Ecto neural progenitor cell (in vitro differentiated cells): ENCODE results near the gene FOXRED1.
"Not testable (repeated sequence)": the region's sequence is repeated elsewhere in the genome, so short reads cannot be mapped to it uniquely, and the experiment has no call there.

Experiments
- DNase-seq: peaks from one replicate; pipeline ENCODE4 v3.0.0-alpha.2; 2018; ENCODE audit warnings: low spot score

The FOXRED1 gene

GRCh38 chr11:126268708-126269579 lies at the start of gene FOXRED1, which contains the start of gene SRPRA:
Gene FOXRED1 (plus strand): TSS chr11:126269154. CDS start chr11:126269207, 53 bp downstream.
Gene SRPRA (minus strand): TSS chr11:126268895. CDS start chr11:126268804, 91 bp downstream.
- peak; percentile 100 for DNase-seq

GRCh38 chr11:126219547-126219946 lies 49.4 kb upstream of the FOXRED1 start:
- no peak for DNase-seq

DNA sequence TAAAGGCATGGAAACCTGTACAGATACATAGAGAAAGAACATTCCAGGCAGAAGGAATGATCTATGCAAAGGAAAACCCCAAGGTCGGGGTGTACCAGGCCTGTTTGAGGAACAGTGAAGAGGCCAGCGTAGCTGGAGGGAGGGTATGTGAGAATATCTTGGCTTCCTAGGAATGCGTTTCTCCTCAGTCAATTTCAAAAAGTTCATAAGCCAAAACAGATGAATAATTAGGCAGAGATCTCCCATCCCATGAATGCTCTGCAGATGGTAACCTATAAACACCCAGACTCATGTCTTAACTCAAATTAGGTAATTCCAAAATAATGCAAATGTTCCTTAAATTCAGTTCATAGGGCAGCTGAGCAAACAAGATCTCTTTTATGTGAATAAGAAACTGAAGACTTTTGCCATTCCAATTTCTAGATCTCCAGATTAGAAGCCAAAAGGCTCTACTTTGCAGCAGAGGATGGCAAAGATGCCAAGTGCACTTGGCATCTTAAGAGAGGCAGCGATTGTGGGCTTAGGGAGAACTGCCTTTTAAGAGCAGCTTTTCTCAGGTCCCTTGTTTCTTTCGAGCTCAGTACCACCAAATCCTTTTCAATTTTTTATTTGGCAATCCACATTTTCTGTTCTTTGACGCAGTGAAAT lies 44.2 kb upstream of the FOXRED1 start:
- DNase-seq, result no peak

DNA sequence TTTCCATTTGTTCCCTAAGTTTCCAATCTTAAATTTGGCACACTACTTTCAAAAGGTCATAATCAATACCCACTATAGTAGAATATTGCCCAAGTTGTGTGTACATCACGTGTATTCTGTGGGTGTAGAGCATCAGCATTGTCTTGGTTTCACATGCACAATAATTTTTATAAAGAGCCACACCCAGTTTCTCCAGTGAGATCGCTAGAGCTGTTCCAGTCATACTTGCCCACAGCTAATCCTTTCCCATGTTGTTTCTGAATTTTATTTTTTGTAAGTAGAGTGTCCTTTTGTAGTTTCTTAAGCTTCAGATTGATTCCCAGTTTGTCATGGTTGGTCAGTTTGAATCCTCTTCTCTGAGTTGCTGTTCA lies 43.7 kb upstream of the FOXRED1 start:
- no peak for DNase-seq

GRCh38 chr11:126226334-126227084 lies 42.4 kb upstream of the FOXRED1 start:
- DNase-seq, result no peak

- no peak for DNase-seq
Observed at GRCh38 chr11:126229858-126230540, 39.0 kb upstream of the FOXRED1 start.

DNA sequence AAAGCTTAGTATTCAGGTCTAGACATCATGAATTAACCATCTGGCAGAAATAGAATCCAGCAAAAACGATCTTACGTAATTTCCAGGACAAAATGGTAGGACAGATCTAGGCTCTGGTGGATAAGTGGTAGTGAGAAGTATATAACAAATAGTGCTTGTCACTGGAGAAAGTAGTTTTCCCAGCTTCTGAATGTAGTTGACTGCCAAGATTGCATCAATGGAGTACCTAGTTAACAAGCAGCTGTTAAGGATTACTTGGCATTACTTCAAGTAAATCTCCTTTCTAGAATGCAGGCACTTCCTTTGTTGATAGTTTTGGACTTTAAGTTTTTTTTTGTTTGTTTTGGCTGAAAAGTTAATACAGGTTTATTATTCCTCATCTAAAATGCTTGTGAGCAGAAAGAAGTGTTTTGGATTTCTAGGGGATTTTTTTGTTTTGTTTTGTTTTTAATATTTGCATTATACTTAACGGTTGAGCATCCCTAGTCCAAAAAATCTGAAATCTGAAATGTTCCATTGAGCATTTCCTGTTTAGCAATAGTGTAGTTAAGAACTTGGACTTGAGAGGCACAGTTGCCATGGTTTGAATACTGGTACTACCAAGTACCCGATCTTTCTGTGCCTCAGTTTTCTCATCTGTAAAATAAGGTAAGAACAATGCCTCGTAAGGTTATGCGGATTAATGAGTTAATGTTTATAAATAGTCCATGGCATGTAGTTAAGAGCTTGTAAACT lies 37.1 kb upstream of the FOXRED1 start:
- no peak for DNase-seq

GRCh38 chr11:126232683-126233082 lies 36.3 kb upstream of the FOXRED1 start:
- no peak for DNase-seq

- no peak for DNase-seq
Observed at GRCh38 chr11:126233391-126233790, 35.6 kb upstream of the FOXRED1 start.

GRCh38 chr11:126246636-126247035 lies 22.3 kb upstream of the FOXRED1 start:
- DNase-seq, result no peak

GRCh38 chr11:126253265-126253664 lies 15.7 kb upstream of the FOXRED1 start:
- DNase-seq, result no peak

DNA sequence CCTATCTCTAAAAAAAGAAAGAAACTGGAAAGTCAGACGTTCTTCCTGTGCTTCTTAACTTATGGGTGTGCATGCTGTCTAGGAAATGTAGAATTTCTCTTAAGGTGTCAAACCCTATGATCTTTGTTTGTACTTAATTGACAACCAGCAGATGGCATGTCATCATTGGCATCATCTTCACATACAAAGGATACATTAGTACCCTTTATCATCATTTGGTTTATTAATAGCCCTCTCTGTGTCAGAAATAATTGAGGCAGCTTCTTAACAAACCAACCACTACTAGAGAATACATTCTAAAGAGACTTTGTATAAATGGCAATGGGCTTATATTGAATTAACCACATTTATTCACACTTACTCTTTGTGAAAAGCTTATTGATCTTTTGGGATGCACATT lies 14.1 kb upstream of the FOXRED1 start:
- DNase-seq, result no peak

GRCh38 chr11:126255507-126255906 lies 13.4 kb upstream of the FOXRED1 start:
- not testable (repeated sequence) for DNase-seq

- DNase-seq, result no peak
Observed at GRCh38 chr11:126256216-126256615, 12.7 kb upstream of the FOXRED1 start.

DNA sequence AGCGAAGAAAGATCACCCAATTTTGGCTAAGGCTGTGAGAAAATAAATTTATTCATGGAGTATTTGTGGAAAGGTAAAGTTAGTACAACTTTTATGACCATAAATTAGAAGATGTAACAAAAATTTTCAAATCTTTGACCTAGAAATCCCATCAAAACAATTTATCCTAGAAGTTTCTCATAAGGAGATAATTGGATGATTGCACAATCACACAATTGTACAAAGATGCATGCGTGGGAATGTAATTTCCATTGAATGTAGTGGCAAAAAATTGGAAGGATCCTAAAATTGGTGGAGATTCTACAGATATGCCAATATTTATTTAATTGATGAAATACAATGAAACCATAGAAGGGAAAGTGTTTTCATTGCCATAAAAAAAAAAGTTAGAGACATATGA lies 11.8 kb upstream of the FOXRED1 start:
- DNase-seq, result no peak

- DNase-seq, result no peak
Observed at GRCh38 chr11:126257764-126258163, 11.2 kb upstream of the FOXRED1 start.

DNA sequence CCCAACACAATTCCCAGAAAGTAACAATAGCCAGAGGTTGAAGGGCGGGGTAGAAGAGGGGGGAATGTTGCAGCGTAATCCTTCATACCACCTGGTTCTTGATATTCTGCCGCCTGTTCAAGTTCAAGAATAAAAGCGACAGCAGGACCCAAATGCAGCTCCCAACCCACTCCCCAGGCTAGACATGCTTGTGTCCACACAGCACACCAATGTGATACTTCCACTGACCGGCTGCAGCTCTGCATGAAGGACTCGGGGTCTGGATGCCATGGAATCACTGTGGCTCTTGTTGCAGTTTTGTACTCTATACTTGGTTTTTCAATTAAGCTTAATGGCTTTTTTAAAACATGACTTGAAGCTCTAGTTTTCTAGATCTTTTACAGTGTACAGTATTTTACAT lies 6.7 kb upstream of the FOXRED1 start:
- no peak for DNase-seq

GRCh38 chr11:126263489-126263888 lies 5.5 kb upstream of the FOXRED1 start:
- no peak for DNase-seq

- DNase-seq, result no peak
Observed at GRCh38 chr11:126265811-126266210, 3.1 kb upstream of the FOXRED1 start.

DNA sequence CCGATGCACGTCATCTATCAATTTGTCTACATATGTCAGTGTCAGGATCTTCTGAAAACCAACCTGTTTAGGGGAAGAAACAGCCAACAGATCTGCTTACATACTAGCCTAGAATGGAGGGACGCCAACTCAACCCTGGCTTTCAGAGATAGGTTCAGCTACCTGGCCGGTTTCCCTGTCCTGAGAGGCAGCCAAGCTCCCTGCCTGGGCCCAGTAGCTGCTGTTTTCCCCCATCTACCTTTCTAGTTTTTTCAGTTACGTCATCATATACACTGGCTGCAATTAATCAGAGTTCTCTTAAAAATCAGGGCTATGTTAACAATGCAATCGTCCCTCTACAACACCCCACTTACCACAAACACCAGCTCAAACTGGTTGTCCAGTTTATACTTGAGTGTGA lies 1.3 kb upstream of the FOXRED1 start:
- no peak for DNase-seq

GRCh38 chr11:126268361-126268707 lies 620 bp upstream of the FOXRED1 start:
- DNase-seq, result no peak
